ENCODE measurements around the gene ANGPTL4.

DNA sequence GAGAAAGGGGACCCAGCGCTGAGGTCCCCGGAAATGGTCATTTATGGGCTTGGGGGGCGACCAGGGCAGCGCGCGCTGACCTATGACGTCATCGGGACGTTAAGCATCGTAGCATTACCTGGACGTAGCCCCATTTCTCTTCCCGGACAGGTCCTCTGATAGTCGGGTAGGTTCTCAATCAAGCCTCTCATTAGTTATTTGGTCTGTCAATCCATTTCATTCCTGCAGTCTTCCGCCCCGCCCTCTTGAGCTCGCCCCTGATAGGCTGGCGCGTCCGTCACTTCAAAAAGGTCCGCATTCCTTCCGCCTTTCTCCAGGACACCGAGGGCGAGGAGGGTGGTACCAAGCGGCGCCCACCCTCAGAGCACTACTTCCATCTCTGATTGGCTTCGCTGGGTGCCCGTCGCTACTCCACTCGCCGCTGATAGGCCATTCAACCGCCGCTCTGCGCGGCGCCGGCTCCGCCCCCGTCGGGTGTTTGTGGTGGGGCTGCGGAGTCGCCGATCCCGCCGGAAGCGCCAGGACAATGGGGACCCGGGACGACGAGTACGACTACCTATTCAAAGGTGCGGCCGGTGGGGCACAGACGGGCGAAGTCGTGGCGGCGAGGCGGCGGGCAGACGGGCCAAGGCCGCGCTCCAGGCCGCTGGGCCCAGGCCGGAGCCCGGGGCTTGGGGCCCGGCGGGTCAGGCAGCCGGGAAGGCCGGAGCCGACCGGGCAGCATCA lies 26.1 kb downstream of the ANGPTL4 start, which contains the start of gene RAB11B:
- TF ChIP-seq, protein P1, sequence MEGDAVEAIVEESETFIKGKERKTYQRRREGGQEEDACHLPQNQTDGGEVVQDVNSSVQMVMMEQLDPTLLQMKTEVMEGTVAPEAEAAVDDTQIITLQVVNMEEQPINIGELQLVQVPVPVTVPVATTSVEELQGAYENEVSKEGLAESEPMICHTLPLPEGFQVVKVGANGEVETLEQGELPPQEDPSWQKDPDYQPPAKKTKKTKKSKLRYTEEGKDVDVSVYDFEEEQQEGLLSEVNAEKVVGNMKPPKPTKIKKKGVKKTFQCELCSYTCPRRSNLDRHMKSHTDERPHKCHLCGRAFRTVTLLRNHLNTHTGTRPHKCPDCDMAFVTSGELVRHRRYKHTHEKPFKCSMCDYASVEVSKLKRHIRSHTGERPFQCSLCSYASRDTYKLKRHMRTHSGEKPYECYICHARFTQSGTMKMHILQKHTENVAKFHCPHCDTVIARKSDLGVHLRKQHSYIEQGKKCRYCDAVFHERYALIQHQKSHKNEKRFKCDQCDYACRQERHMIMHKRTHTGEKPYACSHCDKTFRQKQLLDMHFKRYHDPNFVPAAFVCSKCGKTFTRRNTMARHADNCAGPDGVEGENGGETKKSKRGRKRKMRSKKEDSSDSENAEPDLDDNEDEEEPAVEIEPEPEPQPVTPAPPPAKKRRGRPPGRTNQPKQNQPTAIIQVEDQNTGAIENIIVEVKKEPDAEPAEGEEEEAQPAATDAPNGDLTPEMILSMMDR (IDR thresholded peaks at IDR 0.05): peak in 2 of 3 donors; percentile 5 to 15
- peak; percentile 59 for TF ChIP-seq POLR2A (IDR thresholded peaks at IDR 0.05)

All from breast epithelium (tissue), 3 donors.